Measurements from ENCODE around the gene UNC5B.

Gene UNC5B

GRCh38 chr10:71319042-71319799, 106.9 kb downstream of the UNC5B start, which contains the start of gene SLC29A3:
Gene SLC29A3 (plus strand): TSS chr10:71319259. CDS start chr10:71319310, 51 bp downstream.
- Mint-ChIP-seq H3K4me3 (peak within 1 kb of the TSS; percentile 95), H3K36me3 (ENCODE audit: low read depth) (peaks cover 14% of the 10 kb centered on the region), H3K27ac (no peak within 1 kb of the TSS), H3K4me1 (peaks cover 37% of the 10 kb centered on the region), H3K27me3 (ENCODE audit: low read depth, poor library complexity) (peaks cover 25% of the 10 kb centered on the region), H3K9me3 (no peaks in the 10 kb centered on the region)
- peak; percentile 34 for TF ChIP-seq CTCF (IDR thresholded peaks at IDR 0.05)
- peak; percentile 82 for DNase-seq

GRCh38 chr10:71319800-71320392, 107.5 kb downstream of the UNC5B start:
- DNase-seq = no peak
- H3K27ac Mint-ChIP-seq = no peak overlapping the region
- peaks cover 25% of the 10 kb centered on the region for H3K27me3 Mint-ChIP-seq (ENCODE audit: low read depth, poor library complexity)
- peaks cover 14% of the 10 kb centered on the region for H3K36me3 Mint-ChIP-seq (ENCODE audit: low read depth)
- H3K4me1 Mint-ChIP-seq = peaks cover 37% of the 10 kb centered on the region
- no peaks in the 10 kb centered on the region for H3K9me3 Mint-ChIP-seq
- TF ChIP-seq CTCF (IDR thresholded peaks at IDR 0.05) = no peak
- H3K4me3 Mint-ChIP-seq = peak overlapping the region; percentile 95

GRCh38 chr10:71320592-71320991, 108.2 kb downstream of the UNC5B start:
- Mint-ChIP-seq H3K4me1 (peaks cover 34% of the 10 kb centered on the region), H3K4me3 (peak overlapping the region; percentile 95), H3K9me3 (no peaks in the 10 kb centered on the region), H3K27ac (no peak overlapping the region), H3K36me3 (ENCODE audit: low read depth) (peaks cover 14% of the 10 kb centered on the region), H3K27me3 (ENCODE audit: low read depth, poor library complexity) (peaks cover 27% of the 10 kb centered on the region)
- no peak for DNase-seq
- no peak for TF ChIP-seq CTCF (IDR thresholded peaks at IDR 0.05)

GRCh38 chr10:71321386-71321785, 109.0 kb downstream of the UNC5B start:
- Mint-ChIP-seq H3K27me3 (ENCODE audit: low read depth, poor library complexity) (peaks cover 24% of the 10 kb centered on the region), H3K27ac (no peak overlapping the region), H3K4me1 (peaks cover 29% of the 10 kb centered on the region), H3K9me3 (no peaks in the 10 kb centered on the region), H3K4me3 (no peak overlapping the region), H3K36me3 (ENCODE audit: low read depth) (peaks cover 14% of the 10 kb centered on the region)
- no peak for DNase-seq
- no peak for TF ChIP-seq CTCF (IDR thresholded peaks at IDR 0.05)

- no peaks in the 10 kb centered on the region for H3K9me3 Mint-ChIP-seq
- TF ChIP-seq CTCF (IDR thresholded peaks at IDR 0.05) = no peak
- H3K36me3 Mint-ChIP-seq (ENCODE audit: low read depth) = peaks cover 14% of the 10 kb centered on the region
- H3K27ac Mint-ChIP-seq = no peak overlapping the region
- H3K4me3 Mint-ChIP-seq = no peak overlapping the region
- H3K27me3 Mint-ChIP-seq (ENCODE audit: low read depth, poor library complexity) = peaks cover 18% of the 10 kb centered on the region
- peaks cover 20% of the 10 kb centered on the region for H3K4me1 Mint-ChIP-seq
- no peak for DNase-seq
Measured at GRCh38 chr10:71323407-71323806, 111.0 kb downstream of the UNC5B start.

Measured in nephron progenitor cell (in vitro differentiated cells).